IPS-NIHi11 (cell line): ENCODE measurements around the gene MAP3K9.
"Not testable (repeated sequence)": the region's sequence is repeated elsewhere in the genome, so short reads cannot be mapped to it uniquely, and the experiment has no call there.

Source experiments
- DNase-seq: peaks from one replicate; pipeline ENCODE4 v3.0.0; 2012; ENCODE audit warnings: mixed read lengths, low spot score

Gene MAP3K9

DNA sequence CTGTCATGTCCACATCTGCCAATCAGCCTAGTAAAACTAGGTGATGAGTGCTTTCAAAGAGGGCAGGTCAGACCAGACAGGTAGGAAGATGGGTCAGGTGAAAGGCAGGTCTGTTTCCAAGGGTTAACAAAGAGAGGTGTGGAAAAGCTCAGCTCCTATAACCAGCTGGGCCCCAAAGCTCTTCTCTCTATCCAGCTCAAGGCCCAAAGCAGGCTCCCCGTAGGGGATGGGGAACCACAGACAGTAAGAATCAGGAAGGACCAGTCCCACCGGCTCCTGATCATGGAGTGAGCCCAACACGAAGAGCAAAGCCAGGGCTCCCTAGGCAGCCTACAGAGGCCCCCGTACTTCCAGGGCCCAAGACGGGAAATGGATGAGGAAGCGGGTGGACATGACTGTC is 84.4 kb downstream of the MAP3K9 start:
- no peak for DNase-seq

DNA sequence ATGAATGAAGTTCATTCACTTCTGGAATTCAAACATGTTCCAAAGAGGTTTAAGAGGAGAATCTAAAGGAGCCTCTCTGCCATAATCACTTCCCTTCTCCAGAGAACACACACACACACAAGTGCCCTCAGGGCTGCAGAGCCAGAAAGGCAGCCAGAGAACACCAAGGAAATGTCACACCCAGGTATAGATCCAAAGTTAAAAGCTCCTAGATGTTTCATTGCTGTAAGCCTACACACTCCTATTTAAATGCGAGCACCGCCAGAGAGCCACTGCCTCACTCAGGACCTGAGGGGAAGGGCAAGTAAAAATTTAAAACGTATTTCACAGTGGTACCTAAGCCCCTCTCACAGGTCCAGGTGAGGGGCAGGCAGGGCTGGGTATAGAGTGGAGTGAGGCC is 85.2 kb downstream of the MAP3K9 start:
- DNase-seq: no peak

DNA sequence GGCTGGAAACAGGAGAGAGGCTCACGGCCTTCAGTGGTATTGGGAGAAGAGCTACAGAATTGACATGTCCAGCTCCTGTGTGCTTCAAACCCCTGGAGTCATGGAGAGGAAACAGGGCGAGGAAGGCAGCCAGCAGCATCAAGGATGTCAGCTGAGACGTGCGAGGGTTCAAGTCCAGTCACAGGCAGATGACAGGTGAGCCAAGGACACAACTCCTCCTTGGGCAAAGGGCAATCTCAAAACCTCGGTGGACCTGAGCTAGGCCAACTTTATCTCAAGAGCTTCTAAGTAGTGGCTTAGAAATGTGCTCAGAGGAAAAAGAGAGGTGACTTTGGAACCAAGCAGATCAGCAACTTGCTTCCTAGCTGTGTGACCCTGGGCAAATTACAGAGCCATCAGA is 86.0 kb downstream of the MAP3K9 start:
- DNase-seq: no peak

DNA sequence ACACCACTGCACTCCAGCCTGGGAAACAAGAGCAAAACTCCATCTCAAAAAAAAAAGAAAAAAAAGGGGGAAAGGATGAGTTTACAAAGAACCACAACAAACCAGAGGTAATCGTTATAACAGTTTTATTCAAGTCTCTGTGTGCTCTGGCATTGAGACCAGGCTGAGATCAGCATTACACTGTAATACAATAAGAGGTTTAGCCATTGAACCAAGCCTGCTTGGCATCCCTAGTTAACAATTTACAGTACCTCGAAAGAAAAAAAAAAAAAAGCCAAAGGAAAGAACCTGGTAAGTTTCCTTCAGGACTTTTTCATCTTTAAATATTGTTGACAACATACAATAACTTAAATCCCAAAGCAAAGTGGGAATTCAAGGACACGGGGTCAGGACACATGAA is 86.9 kb downstream of the MAP3K9 start:
- DNase-seq: no peak

DNA sequence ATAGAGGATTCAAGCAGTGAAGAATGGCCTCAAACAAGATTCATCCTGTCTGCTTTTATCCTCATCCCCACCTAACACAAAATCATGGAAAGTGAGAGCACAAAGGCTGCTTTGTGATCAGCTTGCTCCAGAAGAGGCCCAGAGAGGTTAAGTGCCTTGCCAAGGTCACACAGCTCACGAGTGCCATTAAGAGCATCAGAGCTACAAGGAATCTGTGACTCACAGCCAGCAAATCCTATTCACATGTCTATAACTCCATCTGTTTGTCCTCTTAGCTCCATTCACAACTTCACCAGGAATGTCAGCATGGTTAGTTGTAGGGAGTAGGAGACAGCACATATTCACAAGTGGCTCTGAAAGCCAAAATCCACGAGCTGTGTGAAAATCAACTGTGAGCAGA is 87.8 kb downstream of the MAP3K9 start:
- no peak for DNase-seq

DNA sequence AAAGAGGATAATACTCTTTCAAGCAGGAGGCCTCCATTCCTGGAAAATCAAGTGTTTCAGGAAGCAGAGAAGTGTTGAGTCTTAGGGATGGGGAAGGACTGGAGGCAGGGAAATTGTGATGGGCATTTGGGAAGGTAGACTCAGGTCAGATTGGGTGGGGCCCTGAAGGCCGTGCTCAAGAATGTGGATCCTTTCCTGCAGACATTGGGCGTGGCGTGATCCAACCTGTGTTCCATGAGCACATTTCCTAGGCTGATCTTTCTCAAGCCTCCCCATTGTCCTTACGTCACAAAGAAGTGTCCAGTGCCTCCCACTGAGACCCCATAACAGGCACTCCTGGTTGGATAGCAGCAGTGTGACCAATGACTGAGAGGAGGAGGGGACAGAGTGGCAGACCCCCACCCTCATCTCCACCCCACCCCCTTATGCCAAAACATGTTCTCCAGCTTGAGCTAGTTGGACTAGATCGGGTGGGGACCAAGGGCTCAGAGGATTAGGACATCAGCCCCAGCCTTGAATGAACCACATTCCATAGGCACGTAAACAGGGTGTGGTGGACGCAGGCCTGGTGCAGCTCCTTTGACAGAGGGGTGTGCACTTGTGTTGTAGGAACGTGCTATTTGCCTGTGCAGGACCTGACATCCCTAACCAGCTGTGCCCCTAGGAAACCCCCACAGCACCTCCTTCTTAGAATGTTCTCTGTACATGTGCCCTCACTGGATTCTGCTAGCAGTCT is 90.8 kb downstream of the MAP3K9 start:
- DNase-seq: no peak

DNA sequence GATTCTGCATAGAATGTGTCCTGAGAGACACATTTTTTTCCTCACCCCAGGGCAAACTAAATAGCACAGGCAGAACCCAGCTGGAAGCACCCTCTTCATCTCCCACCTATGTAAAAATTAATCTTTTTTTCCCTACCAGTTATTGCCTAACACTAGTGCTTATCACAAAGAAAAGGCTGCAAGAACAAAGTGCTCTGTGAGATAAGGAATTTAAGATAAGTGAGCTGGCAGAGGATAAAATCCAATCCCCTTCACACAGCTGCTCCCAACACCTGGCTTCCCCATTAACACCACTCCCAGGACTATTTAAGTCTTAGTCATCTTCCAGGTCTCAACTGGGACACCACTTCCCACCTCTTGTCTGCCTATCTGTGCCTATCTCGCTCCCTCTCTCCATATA is 92.4 kb downstream of the MAP3K9 start:
- DNase-seq: no peak

DNA sequence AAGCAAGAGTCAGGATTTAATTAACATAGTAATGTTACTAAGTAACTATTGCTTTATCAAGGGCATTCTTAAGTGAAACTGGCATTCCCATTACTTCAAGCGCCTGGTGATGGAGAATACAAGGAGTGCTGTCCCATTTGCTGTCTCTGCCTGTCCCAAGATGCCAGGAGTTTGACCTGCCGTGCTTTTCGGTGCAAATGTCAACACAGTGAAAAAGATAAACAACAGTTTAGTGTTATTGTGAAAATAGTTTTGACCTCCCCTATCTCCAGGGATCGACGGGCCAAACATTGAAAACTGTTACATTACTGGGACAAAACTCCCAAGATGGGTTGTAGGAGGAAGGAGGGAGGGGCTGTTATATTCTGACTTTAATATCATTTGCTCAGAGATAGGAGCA is 92.8 kb downstream of the MAP3K9 start:
- no peak for DNase-seq

DNA sequence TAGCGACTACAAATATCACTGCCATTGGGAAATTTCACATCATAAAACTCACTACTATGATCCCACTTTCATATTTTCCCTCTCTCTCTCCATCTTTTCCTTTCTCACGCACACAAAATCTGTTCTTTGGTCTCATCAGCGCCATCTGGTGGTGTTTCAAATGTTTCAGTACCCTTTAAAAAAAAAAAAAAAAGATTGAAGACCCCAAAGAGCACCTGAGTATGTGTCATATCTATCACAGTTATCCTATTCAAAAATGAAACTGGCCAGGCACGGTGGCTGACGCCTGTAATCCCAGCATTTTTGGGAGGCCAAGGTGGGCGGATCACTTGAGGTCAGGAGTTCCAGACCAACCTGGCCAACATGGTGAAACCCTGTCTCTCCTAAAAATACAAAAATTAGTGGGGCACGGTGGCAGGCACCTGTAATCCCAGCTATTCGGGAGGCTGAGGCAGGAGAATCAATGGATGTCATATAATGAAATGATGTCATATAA is 95.2 kb downstream of the MAP3K9 start:
- DNase-seq: peak; percentile 59

DNA sequence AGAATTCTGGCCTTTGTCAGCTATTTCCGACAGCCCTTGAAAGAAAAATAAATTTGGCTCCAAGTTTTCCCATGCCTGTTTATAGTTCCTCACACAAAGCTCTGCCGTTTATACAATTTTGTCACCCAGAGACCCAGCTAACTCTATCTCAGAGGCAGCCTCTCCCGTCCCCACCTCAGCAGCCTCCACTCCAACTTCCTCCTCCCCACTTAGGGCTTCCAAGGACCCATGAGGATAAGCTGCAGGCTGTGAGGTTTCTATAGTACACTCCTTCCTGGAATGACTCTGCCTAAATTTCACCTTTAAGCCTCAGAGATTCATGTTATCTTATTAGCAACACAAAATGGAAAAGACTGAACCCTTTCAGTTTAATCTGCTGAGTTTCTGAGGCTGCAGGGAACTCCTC is 95.8 kb downstream of the MAP3K9 start:
- no peak for DNase-seq

DNA sequence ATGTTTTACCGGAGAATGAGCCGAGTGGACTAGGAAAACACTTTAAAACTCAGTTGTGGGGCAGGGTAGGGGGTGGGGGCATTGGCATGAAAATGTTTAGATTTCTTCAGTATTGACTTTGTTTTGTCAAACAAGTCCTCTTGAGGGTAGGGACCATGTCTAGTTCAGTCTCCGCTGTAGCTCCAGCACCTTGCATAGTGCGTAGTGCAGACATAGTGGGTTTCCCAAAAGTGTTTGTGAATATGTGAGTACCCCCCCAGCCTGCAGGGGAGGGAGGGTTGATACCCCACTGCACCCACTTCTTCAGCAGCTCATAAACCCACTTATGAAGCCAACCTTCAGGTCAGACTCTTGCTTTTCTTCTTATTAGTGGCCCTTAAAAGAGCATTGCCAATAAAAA is 96.2 kb downstream of the MAP3K9 start:
- no peak for DNase-seq

DNA sequence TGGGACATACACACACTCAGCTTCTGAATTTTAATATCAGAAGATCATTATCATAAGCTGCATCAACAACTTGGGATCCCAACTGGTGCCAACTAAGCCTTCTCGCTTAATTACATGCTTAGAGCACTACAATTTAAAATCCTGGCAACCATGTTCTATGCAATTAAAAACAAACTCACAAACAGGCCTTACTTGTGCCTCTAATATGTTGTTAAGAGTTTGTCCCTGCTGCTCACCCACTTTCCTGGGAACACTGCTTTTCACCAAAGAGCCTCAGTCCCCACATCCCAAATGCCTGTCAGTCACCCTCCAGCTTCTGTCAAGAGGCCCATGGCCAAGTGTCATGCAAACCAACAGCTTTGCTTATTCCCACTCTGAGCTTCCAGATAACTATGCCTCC is 97.9 kb downstream of the MAP3K9 start:
- no peak for DNase-seq

DNA sequence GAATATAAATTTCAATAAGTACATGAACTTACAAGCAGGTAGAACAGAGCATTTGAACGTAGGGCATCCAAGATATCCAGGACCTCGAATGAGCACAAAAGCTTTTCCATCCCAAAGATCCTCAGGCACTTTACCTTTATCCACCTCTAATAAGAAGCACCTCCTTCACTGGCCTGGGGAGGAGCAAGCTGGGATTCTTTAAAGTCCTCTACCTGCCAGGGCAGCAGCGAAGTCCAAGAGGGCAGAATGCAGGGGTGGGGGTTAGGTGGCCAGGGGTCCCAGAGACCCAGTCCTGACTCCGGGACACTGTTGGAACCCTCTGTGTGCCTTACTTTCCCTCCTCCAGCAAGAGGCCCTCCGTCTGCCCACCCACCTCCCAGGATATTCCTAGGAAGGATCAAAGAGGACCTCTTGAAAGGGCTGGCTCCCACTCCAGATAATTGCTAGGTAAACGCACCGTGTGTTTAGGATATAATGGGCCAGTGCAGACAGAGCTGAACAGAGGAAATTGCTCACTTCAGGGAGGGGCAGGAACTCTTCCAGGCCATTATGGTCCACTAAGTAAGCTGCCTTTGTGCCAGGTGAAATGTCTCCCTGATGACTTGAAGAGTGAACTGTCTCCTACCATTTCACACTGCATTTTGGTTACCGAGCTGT is 99.5 kb downstream of the MAP3K9 start:
- no peak for DNase-seq

DNA sequence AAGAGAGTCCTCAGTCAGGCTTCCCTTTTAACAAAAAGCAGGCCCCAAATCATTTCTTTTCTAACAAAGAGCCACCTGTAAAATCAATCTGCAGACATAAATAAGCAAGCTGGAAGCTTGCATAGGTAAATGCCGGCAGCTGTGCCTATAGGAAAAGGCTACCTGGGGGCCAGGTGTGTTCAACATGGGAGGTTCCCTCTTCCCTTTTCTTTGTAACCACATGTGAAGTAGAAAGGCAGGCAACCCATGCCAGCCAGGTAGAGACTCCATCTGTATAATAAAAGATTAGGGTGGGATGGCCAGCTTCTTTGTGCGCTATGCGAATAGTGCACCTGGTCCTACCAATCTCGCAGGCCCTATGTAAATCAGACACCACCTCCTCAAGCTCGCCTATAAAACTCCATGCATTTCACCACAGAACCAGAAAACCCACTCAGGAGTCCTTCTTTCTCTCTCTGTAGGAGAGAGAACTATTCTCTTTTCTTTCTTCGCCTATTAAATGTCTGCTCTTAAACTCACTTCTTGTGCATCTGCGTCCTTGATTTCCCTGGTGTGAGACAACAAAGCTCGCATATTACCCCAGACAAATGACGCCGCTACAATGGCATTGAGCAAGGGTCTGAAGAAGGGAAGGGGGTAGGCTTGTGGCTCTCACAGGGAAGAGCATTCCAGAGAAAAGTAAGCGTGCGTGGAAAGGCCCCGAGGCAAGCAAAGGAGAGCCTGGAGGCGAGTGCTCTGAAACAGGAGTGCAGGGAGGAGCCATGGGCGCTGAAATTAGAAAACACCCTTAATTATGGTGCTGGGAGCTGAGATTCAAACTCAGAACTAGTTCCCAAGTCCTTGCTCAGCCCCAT is 100.4 kb downstream of the MAP3K9 start:
- DNase-seq: no peak

DNA sequence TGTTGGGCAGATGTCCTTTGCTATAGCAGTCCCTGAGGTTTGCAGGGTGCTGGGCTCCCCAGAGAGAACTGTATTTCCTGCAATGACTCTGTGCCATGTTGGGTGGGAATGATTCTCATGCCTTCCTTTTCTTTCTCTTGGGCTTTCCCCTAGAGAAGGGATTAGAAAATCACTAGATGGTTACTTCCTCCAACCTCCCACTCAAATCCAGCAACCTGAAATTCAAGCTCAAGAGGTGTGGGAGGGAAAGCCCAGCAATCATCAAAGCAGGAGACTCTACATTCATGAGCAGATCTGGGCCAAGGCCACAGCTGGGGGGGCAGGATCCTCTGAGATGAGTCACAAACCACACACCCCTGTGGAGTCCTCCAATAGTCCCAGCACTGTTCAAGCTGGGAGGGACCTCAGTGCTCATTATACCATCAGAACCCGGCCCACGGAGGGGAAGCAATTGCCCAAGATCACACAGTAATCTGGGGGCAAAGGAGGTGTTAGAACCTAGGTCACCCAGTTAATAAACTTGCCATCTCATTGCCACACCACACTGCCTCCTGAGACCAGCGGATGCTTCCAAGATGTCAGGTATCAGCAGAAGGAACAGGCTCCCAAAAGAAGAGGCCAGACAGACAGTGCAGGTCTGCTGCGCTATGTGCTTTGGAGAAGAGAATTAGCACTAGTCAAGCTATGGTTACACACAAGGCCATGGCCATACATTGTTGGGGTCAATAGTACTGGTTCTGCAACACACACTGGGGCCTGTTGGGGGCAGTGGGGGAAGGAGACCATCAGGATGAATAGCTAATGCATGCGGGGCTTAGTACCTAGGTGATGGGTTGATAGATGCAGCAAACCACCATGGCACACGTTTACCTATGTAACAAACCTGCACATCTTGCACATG is 101.9 kb downstream of the MAP3K9 start:
- DNase-seq: peak; percentile 43

DNA sequence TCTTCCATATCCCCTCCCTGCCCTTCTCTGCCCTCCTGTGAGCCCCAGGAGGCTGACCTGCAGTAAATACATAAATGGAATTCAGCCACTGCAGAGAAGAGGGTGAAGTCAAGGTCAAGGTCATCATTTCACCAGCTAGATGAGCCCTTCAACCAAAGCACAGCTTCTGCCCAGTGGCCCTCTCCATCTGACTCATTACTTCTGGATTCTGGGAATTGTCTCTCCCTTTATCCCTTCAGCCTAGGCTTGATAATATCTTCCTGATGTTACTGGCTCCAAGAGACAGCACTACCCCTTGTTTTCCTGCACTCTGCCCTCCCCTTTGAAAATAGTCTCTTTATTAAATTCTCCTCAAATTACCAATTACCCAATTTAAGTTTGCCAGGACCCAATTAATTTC is 103.1 kb downstream of the MAP3K9 start:
- DNase-seq: no peak

DNA sequence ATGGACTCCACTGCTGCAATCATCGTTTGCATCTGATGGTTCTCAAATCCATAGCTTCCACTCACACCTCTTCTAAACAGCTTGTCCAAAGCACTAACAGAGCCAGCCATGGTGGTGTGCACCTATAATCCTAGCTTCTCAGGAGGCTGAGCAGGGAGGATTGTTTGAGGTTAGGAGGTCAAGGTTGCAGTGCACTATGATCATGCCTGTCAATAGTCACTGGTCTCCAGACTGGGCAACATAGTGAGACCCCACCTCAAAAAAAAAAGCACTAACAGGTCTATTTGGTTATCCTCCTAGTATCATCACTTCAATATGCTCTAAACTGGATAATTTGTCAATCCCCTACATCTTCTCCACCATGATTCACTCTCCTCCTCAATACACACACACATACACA is 104.4 kb downstream of the MAP3K9 start:
- no peak for DNase-seq

DNA sequence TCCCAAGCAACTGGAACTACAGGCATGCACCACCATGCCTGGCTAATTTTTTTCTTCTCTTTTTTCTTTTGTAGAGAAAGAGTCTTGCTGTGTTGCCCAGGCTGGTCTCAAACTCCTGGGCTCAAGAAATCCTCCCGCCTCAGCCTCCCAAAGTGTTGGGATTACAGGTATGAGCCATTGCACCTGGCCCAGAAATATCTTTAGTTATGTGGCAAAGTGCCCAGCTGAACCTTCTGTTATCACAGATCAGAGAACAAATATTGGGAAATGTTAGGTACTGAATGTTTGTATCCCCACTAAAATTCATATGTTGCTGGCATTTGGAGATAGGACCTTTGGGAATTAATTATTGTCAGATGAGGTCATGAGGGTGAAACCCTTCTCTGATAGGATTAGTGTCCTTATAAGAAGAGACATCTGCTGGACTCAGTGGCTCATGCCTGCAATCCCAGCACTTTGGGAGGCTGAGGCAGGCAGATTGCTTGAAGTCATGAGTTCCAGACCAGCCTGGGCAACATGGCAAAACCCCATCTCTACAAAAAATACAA is 105.6 kb downstream of the MAP3K9 start:
- DNase-seq: not testable (repeated sequence)

DNA sequence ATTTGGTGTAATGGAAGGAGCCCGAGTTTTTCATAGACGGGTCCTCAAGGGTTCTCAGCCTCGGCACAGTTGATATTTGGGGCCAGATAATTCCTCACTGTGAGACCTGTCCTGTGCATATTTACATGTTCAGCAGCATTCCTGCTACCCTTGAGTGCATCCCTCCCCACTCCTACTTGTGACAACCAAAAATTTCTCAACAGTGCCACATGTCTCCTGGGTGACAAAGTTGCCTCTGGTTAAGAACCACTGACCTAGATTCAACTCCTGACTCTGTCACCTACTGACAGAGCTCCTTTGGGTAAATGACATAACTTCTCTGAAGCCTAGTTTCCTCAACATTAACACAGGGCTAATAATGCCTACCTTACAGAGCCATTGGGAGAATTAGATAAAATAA is 107.2 kb downstream of the MAP3K9 start:
- DNase-seq: no peak

DNA sequence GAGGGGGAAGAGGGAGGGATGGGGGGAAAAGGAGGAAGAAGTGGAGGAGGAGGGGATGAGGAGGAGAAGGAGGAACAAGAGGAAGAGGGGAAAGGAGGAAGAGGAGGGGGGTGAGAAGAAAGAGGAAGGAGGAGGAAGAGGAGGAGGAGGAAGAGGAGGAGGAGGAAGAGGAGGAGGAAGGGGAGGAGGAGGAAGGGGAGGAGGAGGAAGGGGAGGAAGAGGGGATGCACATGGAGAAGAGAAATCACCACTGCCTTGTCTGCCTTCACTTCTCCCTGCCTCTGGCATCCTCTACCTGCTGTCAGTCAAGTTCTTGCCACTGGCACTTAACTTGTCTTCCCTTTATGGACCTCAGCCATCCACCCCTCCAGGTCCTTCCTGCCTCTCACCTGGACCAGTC is 107.7 kb downstream of the MAP3K9 start:
- no peak for DNase-seq

DNA sequence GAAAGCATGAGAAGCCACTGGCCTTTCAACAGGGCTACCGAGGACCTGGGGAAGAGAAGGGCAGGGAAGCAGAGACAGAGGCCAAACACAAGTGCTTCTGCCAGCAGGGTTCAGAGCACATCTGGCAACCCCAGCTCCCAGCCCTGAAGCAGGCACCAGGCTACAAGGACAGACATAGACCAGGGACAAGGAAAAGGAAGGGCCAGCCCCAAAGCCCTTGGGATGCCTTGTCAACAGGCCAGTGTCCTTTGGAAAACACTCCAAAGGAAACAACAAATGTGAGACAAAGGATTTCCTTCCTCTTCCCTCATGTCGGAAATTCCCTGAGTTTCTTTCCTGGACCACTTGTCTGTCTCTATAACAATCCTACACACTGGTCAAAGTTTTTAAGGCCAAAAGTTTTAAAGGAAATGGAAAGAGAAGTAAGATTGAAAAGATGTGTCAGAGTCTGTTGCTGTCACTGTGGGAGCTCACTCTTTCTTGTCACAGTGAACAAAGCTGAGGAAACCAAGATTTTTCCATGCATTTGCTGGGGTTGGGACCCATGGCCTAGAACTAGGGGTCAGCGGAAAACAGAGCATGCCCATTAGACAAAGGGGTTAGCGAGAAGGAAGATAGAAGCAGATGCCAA is 108.2 kb downstream of the MAP3K9 start:
- no peak for DNase-seq
